NB4 (cell line): ENCODE data around the gene SOX6.

Experiments used
- POLR2A ChIP-seq: IDR thresholded peaks from 2 replicates; pipeline ENCODE4 v1.6.1; 2011; ENCODE audit warnings: mild to moderate bottlenecking; ENCODE audit not compliant: insufficient read length; ENCODE audit errors: extremely low read depth
- TF ChIP-seq, protein P1 (sequence below): IDR thresholded peaks from 2 replicates; pipeline ENCODE4 v1.6.1; 2011; ENCODE audit warnings: low read depth, low read length
- TF ChIP-seq, protein P2 (sequence below): IDR thresholded peaks from one replicate; pipeline ENCODE4 v1.5.1; 2012; ENCODE audit warnings: low read depth, low read length

DNA sequence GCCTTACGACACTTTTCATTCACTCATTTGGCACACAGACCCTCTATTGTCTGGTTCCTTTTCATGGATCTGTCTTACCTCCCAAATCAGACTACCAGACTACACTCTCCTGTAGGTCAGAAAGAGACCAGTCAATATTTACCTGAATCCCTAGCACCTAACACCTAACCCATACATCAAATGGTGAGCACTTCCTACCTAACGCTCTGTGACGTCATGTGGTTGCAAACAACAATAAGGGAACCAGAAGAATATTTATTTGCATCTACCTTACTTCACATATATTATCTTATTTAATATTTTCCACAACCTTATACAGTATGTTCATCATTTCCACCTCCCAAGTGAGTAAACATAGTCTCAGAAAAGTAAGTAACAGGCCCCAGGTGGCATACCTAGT, 323.4 kb downstream of the SOX6 start:
- TF ChIP-seq, protein P1, sequence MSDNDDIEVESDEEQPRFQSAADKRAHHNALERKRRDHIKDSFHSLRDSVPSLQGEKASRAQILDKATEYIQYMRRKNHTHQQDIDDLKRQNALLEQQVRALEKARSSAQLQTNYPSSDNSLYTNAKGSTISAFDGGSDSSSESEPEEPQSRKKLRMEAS: no peak
- TF ChIP-seq, protein P2, sequence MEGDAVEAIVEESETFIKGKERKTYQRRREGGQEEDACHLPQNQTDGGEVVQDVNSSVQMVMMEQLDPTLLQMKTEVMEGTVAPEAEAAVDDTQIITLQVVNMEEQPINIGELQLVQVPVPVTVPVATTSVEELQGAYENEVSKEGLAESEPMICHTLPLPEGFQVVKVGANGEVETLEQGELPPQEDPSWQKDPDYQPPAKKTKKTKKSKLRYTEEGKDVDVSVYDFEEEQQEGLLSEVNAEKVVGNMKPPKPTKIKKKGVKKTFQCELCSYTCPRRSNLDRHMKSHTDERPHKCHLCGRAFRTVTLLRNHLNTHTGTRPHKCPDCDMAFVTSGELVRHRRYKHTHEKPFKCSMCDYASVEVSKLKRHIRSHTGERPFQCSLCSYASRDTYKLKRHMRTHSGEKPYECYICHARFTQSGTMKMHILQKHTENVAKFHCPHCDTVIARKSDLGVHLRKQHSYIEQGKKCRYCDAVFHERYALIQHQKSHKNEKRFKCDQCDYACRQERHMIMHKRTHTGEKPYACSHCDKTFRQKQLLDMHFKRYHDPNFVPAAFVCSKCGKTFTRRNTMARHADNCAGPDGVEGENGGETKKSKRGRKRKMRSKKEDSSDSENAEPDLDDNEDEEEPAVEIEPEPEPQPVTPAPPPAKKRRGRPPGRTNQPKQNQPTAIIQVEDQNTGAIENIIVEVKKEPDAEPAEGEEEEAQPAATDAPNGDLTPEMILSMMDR: no peak
- no peak for TF ChIP-seq POLR2A
